GM21515 (cell line): ENCODE measurements around the gene KCNA4.
"Not testable (repeated sequence)": the region's sequence is repeated elsewhere in the genome, so short reads cannot be mapped to it uniquely, and the experiment has no call there.

Experiments
- ATAC-seq: cut with Tn5 transposase; IDR thresholded peaks from one replicate; pipeline ENCODE4 v1.9.1; 2021; ENCODE audit not compliant: unreplicated experiment

KCNA4 gene

DNA sequence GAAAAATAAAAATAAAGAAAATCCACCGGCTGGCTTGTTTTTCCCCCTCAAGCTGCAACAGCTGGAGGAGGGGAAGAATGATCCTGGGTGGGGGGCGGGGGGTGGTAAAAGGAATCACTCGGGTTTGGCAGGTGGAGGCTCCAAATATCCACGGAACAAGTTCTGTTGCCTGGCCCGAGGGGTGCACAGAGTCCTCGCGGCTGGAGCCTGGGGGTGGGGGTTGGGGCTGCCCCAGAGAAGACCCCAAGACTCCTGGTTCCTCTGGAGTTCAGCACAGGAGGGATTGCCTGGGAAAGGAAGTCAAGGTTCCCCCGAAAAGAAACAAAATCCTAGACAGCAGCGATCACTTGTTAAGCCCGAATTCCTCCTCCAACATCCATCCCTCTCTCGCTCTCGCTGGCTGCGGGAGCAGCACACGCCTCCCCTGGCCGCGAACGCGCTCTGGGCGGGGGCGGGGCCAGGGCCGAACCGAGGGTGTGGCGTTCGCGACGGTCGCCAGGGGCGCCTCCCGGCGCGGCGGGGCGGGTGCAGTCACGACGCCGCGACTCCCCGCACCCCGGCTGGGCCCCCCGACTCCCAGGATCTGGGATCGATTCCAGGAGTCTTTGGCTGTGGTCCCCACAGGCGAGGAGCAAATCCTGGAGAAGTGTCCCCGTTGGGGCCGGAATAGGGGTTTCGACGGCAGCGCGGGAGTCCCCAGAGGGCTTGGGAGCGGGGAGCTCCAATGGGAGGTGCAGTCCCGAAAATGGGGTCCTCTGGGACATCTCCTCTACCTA, at the start of gene KCNA4:
Gene KCNA4, minus strand, starts transcription at position 443 of the 776 bp plus-strand sequence. CDS start 4,352 bp downstream, outside the sequence.
- no peak for ATAC-seq

DNA sequence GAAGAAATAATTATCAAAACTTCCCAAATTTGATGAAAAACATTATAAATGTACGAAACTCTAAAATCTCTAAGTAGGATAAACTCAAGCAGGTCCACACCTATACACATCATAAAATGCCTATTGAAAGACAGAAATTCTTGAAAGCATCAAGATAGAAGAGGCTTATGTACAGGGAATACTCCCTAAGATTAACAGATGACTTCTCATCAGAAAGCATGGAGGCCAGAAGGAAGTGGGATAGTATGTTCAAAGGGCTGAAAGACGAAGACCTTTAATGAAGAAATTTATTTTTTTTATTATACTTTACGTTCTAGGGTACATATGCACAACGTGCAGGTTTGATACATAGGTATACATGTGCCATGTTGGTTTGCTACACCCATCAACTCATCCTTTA, 45.3 kb upstream of the KCNA4 start:
- ATAC-seq: no peak

DNA sequence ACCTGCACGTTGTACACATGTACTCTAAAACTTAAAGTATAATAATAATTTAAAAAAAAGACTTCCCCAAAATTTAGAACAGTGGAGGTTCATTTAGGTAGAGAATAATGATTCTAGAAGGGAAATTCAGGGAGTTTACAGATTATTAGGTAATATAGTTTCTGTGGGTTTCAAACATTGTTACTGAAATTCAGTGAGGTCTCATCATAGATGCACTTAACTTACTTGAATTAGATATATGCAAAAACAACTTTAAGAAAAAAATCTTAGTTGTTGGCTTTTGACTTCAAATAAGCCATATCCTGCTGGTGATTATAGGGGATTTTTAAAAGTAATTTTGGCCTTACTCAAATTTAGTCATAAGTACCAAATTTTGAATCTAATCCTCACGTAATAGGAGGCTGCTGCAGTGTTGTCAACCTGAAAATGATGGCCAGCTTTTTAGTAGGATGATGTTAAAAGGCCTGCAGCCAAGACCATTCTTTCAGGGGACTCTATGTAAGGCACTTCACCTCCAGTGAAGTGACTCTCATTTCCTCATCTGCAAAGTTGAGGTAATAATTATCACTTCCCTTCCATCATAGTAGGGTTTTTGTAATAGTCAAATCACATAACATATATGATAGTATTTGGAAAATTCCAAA, 42.5 kb upstream of the KCNA4 start:
- no peak for ATAC-seq

DNA sequence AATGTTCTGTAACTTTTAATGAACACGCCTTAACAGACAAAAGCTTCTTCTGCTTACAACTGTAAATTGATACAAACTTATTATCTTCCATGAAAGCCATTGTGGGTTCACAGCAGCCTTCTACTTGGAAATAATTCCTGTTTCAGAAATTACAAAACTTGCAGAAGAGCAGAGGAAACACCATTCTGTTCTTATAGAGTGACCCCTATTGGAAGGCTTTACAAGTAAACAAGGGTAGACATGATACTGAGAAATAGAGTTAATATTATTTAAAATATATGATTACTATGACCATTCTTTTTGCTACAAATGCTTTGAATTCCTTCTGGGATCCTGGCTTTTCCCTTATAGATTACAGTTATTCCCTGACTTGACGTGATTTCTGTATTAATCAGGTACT, 32.4 kb upstream of the KCNA4 start:
- ATAC-seq: no peak

DNA sequence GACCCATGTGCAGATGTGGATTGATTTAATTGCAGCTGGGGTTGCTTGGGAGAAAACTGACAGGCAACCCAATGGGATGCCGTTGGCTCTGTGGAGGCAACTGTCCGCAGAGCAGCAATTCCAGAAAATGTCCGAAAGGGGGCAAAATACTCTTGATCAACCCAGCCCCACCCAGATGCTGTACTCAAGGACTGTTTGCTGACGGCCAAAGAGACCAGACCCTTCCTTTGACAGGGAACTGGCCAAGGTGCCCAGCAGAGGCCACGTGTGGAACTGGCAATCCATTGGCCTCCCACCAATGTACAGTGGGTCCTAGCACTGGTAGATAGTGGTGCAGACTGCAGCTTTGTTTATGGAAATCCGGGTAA, 29.7 kb upstream of the KCNA4 start:
- ATAC-seq: no peak

DNA sequence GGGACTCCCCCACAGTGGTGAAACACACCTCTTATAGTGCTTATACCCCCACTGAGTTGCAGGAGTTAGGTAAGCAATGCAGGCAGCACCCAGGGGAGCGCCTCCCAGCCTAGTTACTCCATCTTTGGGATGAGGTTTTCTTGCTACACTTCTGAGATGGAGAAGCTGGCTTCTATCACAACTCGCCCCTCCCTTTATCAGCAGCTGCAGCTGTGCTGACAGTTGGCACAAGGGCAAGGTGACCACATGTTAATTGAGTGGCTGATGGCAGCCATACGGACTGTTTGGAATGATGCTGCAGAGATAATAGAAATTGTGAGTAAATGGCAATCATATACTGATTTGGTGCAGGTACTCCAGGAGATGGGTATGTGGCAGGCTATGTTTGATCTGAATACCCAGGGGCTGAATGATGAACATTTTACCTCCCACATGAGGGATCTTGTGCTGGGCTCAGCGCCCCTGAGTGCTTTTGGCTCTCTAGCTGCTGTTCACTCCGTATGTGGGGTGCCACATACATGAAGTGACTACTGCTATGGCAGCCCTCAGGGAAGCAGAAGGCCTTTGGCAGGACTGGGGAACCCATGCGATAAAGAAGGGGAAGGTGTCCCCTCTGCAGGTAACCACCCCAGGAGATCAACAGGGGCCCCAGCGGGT, 29.2 kb upstream of the KCNA4 start:
- ATAC-seq: no peak

DNA sequence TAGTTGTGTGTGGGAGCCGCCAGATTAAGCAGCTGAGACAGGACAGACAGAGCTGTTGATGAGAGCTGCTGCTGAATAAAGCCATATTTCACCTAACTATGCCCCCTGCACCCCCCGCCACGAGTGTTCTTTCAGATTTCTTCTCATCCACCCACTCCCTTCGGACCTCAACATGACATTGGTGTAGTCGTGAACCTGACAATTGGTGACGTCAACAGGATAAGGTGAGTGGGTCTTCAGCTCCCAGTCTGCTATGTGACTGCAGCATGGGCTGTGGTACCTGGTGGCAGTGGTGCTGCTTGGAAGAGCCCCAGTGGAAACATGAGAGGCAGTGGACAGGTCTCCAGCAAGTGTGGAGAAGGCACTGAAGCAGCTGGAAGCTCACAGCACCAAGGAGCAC, 28.3 kb upstream of the KCNA4 start:
- no peak for ATAC-seq

DNA sequence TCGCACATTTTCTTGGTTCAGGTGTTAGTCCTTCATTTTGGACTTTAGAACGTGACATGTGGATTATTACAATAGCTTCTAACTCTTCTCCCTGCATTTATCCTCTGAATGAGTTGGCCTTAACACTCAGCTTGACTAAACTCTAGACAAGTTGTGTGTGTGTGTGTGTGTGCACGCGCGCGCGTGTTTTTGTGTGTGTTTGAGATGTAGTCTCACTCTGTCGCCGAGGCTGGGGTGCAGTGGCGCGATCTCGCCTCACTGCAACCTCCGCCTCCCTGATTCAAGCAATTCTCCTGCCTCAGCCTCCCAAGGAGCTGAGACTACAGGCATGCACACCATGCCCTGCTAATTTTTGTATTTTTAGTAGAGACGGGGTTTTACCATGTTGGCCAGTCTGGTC, 24.3 kb upstream of the KCNA4 start:
- ATAC-seq: no peak

DNA sequence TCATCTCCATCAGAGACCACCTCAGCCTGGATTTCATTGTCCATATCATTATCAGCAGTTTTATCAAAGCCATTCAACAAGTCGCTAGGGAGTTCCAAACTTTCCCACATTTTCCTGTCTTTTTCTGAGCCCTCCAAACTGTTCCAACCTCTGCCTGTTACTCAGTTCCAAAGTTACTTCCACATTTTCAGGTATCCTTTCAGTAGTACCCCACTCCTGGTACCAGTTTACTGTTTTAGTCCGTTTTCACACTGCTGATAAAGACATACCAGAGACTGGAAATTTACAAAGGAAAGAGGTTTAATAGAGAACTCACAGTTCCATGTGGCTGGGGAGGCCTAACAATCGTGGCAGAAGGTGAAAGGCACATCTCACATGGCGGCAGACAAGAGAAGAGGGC, 17.9 kb upstream of the KCNA4 start:
- not testable (repeated sequence) for ATAC-seq

DNA sequence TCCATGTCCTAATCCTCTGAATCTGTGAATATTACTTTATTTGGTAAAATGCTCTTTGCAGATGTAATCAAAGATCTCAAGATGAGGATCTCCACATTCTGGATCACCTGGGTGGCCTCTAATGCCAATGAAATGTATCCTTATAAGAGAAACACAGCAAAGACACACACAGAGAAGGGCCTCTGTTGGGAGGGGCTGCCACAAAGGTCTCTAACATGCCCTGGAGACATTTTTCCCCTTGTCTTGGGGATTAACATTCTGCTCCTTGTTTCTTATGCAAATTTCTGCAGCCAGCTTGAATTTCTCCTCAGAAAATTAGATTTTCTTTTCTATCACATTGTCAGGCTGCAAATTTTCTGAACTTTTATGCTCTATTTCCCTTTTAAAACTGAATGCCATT, 17.3 kb upstream of the KCNA4 start:
- ATAC-seq: not testable (repeated sequence)

DNA sequence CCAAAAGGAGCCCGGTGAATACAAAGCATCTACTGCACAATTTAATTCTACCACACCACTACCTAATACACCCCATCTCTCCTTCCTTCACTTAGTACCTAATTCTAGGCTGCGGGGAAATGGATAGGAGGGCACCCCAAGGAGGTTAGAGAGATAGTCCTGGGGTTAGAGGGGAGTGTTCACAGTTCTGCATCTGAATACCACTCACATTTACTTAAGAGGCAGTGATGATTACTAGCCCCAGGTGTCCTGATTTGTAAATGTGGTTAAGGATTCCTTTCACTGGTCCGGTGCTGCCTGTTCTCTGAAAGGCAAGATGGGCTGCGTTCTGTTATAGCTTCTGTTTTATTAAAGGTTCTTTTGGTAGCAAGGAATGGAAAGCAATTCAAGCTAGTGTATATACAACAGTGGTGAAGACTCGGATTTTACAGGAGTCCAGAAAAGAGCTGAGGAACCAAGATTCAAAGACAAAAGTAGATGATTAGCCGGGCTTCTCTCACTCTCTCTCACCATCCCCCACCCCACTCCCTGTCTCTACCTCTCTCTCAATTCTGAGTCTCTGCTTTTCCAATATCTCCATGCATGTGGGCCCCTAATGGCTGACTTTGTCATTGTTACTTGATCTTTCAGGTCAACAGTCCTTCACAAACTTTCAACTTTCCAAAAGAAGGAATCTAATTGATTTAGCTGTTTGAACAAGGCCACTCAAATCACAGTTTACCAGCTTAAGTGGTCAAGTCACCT, 8.7 kb upstream of the KCNA4 start:
- no peak for ATAC-seq

DNA sequence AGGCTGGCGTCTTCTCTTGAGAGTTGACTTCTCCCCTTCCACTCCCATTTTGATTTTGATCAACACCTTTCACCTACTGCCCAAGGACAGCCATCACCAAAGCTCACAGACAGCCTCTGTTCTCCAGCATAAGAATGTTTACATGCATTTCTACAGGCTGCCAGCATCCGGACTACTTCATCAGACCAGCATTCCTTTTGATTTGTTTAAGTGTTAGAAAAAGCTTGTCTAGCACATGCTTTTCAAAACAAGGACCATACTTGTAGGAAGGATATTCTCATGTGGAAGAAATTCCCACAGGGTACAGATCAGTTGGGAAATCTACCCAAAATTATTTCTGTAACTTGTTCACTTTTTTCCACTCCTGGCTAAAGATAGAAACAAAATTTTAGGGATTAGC, 6.2 kb upstream of the KCNA4 start:
- ATAC-seq: no peak

DNA sequence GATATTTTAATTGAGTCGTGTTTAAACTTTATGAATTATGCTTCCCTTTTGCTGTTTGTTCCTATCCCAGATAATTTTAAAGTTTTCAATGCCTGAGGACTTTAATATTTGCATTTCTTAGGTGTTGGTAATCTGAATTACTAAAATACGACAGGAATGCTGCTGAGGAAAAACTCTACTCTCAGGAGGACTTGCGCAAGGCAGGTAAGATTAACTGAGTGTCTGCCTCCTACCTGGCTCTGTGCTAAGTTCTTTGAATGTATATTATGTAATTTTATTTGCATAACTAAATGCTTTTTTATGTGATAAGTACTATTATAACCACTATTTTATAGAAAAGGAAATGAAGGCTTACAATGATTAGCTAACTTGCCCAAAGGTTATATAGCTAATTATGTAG, 2.7 kb upstream of the KCNA4 start:
- no peak for ATAC-seq

DNA sequence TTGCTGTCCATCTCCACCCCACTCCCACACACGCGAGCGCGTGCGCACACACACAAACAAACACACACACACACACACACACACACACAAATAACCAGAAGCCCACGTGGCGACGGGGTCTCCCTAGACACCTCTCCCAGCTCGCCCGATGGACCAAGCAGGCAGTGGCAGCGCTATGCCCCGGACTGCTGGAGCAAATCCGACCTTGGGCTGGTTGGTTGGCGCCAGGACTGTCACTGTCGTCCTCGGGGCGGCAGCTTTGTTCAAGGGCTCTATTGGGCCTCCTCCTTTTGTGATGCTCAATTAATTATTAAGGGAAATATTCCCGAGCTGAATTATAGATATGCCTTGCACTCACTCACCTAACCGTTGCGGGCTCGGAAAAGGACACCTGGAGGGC, 1.7 kb upstream of the KCNA4 start:
- ATAC-seq: no peak

DNA sequence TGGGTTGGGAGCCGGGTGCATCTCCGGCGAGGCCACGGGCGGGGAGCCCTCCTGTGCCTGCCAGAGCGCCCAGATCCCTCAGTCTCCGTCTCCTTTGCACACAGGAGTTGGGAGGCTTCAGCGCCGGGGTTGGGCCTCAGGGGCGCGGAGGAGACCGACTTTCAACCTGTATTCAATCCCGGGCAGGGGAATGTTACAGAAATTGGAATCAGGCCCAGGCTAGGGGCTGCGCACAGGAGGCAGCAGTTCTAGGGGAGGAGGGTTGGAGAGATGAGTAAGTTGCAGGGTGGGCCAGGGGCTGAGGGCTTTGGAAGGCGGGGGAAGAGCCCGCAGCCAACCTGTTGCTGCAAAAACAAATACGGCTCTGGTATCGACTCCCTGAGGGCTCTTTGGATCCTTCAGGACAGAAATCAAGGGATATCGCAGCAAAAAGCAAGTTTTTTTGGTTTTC, 640 bp upstream of the KCNA4 start:
- ATAC-seq: no peak

DNA sequence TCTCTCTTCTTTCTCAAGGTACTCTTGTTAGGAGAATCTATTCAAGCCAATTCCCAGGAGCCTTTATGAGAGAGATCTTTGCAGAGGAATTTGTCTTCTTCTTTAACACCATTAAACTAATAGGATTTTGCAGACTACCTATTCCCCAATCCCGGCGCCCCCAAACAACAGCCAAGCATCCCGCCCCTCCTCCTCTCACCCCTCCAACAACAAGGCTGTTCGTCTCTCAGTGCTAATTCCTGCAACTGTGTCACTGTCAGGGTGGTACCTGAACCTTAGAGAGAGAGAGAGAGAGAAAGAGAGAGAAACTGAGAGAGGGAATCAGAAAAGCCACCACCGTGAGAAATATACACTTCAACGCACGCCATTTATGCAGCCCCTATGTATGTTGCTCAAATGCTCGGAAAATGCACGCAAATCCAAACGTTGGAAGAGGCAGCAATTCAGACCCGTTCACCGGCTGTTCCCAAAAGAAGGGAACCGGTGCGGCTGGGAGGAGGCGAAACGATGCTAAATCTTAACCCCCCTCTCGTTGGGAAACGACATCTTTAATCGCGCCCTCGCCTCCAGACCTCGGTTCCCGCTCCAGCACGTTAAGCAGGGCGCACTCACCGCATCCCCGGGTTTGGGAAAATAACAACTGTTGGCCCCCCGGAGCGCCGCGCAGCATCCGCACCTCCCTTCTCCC, 961 bp downstream of the KCNA4 start:
- ATAC-seq: no peak

DNA sequence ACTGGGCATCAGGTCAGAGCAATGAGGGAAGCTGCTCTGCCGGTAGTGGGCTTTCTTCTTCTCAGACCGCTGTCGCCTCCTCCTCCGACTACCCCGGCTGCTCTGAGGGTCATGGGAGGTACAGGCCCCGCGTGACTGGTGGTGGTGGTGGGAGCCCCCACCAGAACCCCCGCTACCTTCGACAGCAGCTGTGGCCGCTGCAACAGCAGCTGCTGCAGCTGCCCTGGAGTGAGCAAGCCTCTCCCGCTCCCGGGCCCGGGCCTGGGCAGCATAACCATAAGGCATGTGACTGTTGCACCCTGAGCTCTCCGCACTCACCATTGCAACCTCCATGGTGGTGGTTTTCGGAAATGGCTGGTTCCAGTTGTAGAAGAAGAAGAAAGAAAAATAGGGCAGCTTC, 4.5 kb downstream of the KCNA4 start:
- ATAC-seq: no peak

DNA sequence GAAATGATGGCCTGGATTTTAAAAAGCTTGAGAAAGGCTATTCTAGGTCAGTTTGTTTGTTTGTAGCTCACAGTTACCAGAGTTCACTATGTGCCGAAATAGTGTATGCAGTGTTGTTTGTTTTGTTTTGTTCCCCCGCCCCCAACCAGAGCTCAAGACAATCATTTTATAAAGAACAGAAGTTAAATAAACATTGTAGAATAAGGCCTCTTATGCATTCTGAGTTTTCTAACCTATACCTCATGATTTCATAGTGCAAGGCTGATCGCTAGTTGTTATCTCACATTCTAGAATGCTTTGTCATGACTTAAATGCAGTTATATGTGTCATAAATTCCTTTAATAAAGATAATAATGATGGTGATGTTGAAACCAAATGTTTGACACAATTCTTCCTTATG, 7.8 kb downstream of the KCNA4 start:
- no peak for ATAC-seq

DNA sequence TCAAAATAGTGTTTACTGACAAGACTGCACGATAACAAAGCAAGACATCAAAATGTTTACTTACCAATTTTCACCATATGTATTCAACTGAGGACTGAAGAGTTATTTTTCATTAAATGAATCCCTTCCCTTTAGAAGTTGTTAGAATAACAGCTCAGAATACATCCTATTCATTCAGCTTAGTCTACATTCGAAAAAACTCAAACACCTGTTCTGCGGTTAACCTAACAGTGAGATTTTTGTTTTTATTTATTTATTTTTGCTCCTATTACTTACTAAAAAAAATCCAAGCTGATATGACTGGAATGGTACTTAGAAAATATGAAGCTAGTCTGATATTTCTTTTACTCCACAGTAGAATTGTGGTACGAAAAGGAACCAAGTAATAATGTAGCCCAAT, 10.0 kb downstream of the KCNA4 start:
- ATAC-seq: no peak

DNA sequence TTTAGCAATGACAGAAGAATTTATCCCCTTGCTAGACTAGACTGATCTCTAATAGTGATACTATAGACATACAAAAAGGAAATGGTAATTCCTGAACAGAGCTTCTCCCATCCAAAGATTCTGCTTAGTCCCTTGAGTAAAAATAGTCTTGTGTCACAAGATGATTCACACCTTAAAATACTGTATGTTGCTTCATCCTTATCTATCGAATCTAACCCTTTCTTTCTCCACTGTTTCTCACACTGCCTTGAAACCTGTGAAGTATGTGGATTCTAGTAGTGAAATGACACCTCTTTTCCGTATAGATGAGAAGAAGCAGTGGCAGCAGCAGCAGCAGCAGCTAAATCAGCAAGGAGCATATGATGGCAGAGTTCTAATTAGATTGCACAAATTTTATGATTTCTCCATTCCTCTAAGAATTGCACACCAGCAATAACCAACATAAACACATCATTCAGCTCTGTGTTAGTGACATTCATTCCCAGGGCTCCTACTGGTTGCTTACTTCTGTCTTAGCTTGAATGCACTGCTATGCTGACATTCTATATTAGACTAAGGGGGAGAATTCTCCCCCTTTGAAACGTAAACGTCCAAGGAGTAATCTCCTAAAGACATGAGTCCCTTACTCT, 14.6 kb downstream of the KCNA4 start:
- ATAC-seq: no peak
